ENCODE measurements around the gene CPEB4. TPM values are rescaled to one million over a fixed set of nuclear protein-coding genes. Genes with fewer than 3 reads are reported as not detected.

Gene CPEB4
- total RNA-seq, 1 experiment from 2014 or later = 11.1 TPM

- Histone ChIP-seq H4K20me1 (ENCODE audit: insufficient read depth) (no peaks in the 10 kb centered on the region), H3K4me1 (ENCODE audit: control insufficient read depth in 1 of 2, insufficient read depth in 2 of 2, low read length in 2 of 2) (no peaks in the 10 kb centered on the region), H3K79me2 (ENCODE audit: insufficient read depth, low read length) (no peaks in the 10 kb centered on the region), H2AFZ (ENCODE audit: low read depth, low read length, poor library complexity, severe bottlenecking) (no peak overlapping the region), H3K9ac (ENCODE audit: low read length) (no peak overlapping the region), H3K4me3 (replicated peaks in 1 of 2; ENCODE audit: low read depth in 1 of 2, low read length in 2 of 2) (no peak overlapping the region), H3K36me3 (ENCODE audit: control insufficient read depth in 1 of 2, insufficient read depth in 2 of 2, low read length in 2 of 2) (no peaks in the 10 kb centered on the region), H3K9me2 (ENCODE audit: insufficient read depth) (no peaks in the 10 kb centered on the region), H3K27ac (ENCODE audit: low read depth, low read length) (no peak overlapping the region), H3K27me3 (ENCODE audit: insufficient read depth, low read length) (no peaks in the 10 kb centered on the region), H3K4me2 (ENCODE audit: low read length) (no peak overlapping the region), H3K9me3 (ENCODE audit: control insufficient read depth in 1 of 2, insufficient read depth in 1 of 2, low read depth in 1 of 2, low read length in 2 of 2) (no peaks in the 10 kb centered on the region)
- intact Hi-C loops (cut with micrococcal nuclease) = no loop called here
- ATAC-seq = no peak
- DNase-seq (ENCODE audit: low read depth, low spot score) = no peak
- TF ChIP-seq CEBPB (IDR thresholded peaks at IDR 0.05; ENCODE audit: low read depth) (no peak), ZFX (IDR thresholded peaks at IDR 0.05) (no peak), YY1 (IDR thresholded peaks at IDR 0.05; ENCODE audit: extremely low read depth, insufficient replicate concordance, low read depth, low read length) (no peak), MAX (IDR thresholded peaks at IDR 0.05) (no peak), JUND (IDR thresholded peaks at IDR 0.05) (no peak), ZBTB33 (IDR thresholded peaks at IDR 0.05; ENCODE audit: extremely low read depth, insufficient replicate concordance, low read length) (no peak), CTCF (IDR thresholded peaks at IDR 0.05 in 2 of 3, conservative IDR thresholded peaks at IDR 0.05 in 1 of 3; ENCODE audit: borderline replicate concordance in 1 of 3, insufficient read depth in 1 of 3, low read depth in 2 of 3, low read length in 2 of 3) (no peak), FOSL1 (IDR thresholded peaks at IDR 0.05; ENCODE audit: low read depth) (no peak), ZNF274 (IDR thresholded peaks at IDR 0.05; ENCODE audit: low read depth, low read length) (no peak), RAD21 (IDR thresholded peaks at IDR 0.05; ENCODE audit: low read depth) (no peak), POLR2A (IDR thresholded peaks at IDR 0.05; ENCODE audit: borderline replicate concordance, extremely low read depth, insufficient read depth, insufficient read length) (no peak), CBX3 (IDR thresholded peaks at IDR 0.05; ENCODE audit: low read depth) (no peak), SIN3A (IDR thresholded peaks at IDR 0.05; ENCODE audit: low read depth) (no peak), EZH2 (IDR thresholded peaks at IDR 0.05) (no peak), SP1 (IDR thresholded peaks at IDR 0.05; ENCODE audit: low read depth) (no peak), ELF1 (IDR thresholded peaks at IDR 0.05; ENCODE audit: borderline replicate concordance, low read depth) (no peak), REST (IDR thresholded peaks at IDR 0.05; ENCODE audit: low read depth) (no peak), SRF (IDR thresholded peaks at IDR 0.05; ENCODE audit: low read depth) (no peak), EGR1 (IDR thresholded peaks at IDR 0.05; ENCODE audit: low read depth) (no peak)
- no TSS peak for BruUV-seq (replicated peaks)
- ChIA-PET RAD21 (ENCODE audit: low non-redundant PET in 1 of 2, low total read pairs in 2 of 2, uncharacterized antibody in 2 of 2, unreplicated experiment in 2 of 2) (no interaction called here), POLR2A (no interaction called here), CTCF (no interaction called here)
These were observed 19.1 kb downstream of the CPEB4 start for GRCh38 chr5:173907284-173907683.
